NCI-H82 treated with DMSO at 0.1 percent for 48 hours (cell line): Measurements from ENCODE around the gene CARS2.
"Not testable (repeated sequence)": the region's sequence is repeated elsewhere in the genome, so short reads cannot be mapped to it uniquely, and the experiment has no call there.

Source experiments
- DNase-seq: peaks from one replicate; lab custom pipeline; 2025; ENCODE audit not compliant: unreplicated experiment; lab: John Stamatoyannopoulos, UW

Gene CARS2

DNA sequence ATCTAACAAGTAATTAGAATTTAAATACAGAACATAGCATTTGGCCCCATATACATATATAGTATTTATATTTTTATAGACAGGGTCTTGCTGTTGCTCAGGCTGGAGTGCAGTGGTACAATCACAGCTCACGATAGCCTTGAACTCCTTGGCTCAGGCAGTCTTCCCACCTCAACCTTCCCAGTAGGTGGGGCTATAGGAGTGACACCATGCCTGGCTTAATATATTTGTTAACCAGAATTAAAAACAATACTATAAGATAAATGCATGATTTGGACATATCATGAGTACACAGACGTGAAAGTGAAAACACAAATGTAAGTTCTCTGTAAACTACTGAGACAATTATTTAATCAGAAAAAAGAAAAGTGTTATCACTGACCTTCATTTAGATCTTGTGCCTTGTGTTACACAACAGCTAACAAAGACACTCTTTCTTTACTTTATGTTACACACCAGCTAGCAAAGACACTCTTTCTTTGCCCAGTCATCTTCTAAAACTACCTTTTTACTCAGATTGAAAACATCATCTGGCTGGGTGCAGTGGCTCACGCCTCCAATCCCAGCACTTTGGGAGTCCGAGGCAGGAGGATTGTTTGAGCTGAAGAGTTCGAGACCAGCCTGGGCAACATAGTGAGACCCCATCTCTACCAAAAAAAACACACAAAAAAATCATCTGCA, 22.6 kb downstream of the CARS2 start:
- no peak for DNase-seq

DNA sequence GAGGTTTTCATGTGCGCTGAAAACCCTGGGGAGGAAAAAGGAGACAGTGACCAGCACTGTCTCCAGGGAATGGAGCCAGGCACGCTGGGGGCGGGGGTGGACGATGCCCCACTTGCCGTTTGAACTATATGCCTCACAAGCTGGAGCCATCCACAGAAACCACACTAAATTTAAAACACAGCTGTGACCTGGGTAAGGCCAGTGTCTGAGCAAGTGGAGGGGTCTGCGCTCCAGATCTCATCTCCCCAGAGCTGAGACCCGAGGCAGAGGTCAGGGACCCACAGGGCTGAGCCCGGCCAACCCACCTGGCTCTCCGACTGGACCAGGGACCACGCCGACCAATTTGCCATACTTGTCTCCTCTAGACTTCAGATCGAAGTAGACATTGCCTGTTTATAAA, 23.2 kb downstream of the CARS2 start:
- DNase-seq = no peak

DNA sequence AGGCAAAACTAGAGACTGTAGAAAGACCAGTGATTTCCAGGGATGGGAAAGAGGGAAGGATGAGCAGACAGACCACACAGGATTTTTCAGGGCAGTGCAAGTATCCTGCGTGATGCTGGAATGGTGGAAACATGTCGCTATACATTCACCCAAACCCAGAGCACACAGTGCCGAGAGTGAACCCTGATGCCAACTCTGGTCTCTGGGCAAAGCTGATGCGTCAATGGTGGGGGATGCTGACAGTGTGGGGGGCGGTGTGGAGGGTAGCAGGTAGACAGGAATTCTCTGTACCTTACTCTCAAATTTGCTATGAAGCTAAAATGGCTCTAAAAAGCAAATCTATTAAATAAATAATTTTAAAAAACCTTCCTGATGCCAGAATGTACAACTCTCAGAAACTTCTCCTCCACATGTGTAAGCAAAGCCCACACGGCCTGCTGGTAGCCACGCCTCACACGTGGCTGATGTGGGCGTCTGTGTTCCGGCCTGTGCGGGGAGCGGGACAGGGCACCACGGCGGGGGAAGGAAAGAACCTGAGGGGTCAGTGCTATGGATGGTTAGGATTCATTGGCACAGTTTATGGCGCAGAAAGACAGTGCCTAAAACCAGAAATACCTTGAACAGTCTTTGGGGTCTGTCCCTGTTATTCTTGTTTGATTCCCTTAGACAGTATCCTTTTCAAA, 23.9 kb downstream of the CARS2 start:
- no peak for DNase-seq

DNA sequence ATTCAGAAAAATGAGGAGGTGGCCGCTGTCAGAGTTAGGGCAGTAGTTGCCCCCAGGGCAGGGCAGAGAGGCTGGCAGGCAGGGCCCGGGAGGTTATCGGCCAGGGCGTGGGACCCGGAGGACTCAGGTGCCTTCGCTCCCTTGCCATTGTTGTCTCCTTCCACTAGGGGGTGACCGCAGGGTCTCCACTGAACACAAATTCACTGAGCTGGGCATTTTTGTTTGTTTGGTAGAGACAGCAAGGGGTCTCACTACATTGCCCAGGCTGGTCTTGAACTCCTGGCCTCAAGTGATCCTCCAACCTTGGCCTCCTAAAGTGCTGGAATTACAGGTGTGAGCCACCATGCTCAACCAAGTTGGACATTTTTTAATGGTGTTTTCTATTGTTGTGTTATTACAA, 25.1 kb downstream of the CARS2 start:
- peak; percentile 4 for DNase-seq

DNA sequence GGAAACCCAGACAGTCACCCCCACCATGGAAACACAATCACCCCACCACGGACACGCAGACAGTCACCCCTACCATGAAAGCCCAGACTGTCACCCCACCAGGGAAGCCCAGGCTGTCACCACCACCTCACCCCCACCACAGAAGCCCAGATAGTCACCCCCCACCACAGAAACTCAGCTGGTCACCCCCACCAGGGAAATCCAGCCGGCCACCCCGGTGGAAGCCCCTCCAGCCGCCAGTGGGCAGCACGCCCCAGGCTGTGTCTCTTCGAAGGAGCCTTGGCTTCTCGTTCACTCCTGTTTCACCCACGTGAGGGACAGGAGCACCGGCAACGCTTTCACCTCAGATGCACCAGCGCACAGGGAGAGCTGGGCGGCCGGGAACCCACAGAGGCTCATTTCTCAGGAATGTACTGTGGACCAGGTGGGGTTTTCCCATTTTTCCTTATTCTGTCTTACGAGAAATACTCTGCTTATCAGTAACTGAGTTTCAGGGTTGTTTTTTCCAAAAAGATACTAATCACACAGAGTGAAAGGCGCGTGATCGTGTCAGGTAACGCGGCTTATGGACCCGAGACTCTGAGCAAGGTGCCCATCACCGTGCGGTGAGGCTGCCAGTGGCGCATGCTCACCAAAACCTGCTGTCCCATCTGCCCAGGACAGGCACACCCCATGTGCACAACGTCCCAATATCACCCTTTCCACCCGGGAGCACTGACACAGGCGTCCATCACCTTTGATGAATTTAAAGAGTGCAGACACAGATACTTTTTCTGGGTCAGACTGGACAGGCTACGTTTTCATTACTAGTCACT, 28.0 kb downstream of the CARS2 start:
- no peak for DNase-seq

DNA sequence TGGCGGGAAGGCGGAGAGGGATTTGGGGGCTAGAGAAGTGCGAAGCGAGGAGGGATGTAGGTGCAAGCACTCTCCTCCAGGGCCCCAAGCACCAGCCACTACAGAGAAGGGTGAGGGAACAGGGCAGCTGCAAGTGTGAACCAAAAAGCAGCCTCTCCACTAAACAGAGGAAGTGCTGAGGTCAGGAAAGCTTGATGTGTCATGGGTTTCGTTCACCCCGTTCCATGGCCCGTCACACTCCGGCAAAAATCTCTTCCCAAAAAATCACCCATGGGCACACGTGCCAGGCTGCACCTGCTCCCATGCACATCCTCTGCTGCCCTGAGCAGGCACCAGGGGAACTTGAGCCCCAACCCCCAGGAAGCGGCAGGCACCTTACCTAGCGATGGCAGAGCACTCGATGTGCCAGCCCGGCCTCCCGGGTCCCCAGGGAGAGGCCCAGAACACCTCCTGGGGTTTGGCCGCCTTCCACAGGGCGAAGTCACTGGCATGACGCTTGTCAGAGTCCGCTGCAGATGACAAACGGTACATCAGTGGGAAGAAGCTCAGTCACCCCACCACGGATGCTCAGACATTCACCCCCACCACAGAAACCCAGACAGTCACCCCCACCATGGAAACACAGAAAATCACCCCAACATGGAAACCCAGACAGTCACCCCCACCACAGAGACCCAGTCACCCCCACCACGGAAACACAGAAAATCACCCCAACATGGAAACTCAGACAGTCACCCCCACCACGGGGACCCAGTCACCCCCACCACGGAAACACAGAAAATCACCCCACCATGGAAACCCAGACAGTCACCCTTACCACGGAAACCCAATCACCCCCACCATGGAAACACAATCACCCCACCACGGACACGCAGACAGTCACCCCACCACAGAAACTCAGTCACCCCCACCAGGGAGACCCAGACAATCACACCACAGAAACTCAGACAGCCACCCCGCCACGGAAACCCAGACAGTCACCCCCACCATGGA, 29.0 kb downstream of the CARS2 start:
- no peak for DNase-seq

DNA sequence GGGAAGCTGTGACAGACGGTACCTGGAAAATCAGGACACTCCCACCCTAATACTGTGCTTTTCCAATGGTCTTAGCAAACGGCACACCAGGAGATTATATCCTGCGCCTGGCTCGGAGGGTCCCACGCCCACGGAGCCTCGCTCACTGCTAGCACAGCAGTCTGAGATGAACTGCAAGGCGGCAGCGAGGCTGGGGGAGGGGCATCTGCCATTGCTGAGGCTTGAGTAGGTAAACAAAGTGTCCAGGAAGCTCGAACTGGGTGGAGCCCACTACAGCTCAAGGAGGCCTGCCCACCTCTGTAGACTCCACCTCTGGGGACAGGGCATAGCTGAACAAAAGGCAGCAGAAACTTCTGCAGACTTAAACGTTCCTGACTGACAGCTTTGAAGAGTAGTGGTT, 36.1 kb downstream of the CARS2 start:
- DNase-seq = not testable (repeated sequence)

DNA sequence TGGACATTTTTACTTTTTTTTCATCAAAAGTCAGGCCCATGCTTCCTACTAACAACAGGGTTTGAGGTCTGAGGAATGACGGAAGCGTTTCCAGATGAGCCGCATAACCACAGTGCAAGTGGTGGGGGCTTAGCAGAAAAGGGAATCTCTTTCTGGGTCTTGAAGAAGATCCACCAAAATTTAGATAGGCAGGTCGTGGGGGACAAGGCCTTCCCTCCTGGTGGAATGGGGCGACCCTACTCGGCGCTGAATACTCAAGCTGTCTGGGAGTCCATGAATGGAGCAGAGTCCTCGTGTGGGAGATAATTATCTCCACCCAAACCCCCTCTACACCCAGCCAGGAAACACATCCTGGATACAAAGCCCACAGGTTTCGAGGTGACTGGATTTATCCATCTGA, 36.9 kb downstream of the CARS2 start:
- DNase-seq = no peak

DNA sequence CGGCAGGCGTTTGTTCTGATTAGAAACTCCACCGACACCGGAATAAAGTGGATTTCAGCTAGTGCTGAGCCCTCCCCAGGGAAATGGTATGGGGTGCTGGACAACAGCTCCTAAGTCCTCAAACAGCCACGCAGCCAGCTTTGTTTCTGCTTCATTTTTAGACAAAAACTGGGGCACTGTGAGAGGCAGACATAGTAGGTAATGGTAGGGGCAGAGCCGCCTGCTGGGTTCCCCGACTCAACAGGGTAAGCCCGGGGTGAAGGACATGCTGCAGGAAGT, 39.7 kb downstream of the CARS2 start:
- no peak for DNase-seq

DNA sequence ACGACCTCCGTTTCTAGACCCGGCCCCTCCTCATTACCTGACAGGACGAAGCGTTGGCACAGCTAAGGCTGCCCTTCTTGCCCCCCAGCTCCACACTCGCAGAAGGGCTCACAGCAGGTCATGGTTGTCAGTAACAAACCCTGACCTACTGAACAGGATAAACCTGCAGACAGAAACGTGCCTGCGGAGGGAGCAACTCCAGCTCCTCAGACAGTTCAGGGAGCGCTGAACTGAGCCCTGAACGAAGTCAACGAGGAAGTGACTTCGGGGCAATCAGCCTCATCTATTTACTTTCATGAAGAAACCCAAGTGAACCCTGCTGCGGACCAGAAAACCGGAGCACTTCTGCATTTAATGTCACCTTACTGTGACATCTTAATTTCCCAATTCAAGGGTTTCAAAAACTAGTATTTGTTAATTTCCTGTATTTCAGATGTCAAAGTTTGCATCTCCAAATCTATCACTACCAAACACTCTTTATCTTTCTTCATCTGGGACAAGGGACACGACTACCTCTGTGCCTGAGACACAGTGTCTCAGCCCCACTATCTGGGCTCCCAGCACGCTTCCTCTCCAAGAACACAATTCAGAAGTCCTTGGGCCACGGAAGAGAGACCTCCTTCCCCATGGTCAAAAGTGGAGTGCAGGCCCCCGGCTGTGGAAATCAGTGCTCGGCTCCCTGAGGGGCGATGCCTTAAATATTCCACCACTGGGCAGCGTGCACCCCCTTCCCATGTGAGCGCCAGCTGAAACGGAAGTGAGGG, 40.2 kb downstream of the CARS2 start:
- no peak for DNase-seq

DNA sequence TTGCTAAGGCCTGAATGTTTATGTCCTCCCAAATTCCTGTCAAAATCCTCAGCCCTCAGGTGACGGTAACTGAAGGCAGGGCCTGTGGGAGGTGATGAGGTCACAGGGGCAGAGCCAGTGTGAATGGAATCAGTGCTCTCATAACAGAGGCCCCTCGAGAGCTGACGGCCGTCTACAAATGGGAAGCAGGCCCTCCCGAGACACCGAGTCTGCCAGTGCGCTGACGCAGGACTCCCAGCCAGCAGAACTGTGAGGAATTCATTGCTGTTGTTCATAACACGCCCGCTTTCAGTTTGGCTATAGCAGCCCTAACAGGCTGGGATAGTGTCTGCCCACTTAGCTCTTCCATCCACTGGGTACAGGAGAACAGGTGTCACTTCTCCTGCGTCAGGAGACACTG, 41.2 kb downstream of the CARS2 start:
- DNase-seq = no peak

DNA sequence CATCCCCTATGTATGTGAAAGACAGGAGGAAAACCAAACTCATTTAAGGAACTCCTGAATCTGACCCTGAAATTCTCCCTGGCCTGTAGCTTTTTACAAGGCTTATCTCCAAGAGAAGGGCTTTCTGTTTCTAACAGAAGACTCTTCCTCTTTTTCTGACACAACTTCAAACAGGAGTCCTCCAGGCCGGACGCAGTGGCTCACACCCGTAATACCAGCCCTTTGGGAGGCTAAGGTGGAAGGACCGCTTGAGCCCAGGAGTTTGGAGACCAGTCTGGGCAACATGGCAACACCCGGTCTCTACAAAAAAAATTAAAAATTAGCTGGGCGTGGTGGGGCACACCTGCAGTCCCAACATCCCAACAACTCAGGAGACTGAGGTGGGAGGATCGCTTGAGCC, 41.9 kb downstream of the CARS2 start:
- no peak for DNase-seq

DNA sequence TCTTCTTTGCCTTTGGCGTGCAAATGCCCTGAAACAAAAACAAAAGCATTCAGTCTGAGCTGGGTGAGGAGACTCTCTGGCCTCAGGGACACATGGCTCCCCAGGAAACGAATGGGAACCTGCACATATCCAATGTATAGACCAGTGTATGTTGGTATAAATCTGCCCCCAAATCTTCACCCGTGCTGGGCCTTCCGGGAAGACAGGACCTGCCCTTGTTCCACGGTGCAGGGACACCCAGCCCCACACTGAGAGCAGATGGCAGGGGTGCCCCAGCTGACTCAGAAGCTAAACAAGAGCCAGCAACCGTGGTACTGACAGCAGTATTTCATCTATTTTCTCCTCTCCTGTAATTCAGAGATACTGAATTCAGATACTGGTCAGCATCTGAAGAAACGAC, 42.4 kb downstream of the CARS2 start:
- DNase-seq = no peak

DNA sequence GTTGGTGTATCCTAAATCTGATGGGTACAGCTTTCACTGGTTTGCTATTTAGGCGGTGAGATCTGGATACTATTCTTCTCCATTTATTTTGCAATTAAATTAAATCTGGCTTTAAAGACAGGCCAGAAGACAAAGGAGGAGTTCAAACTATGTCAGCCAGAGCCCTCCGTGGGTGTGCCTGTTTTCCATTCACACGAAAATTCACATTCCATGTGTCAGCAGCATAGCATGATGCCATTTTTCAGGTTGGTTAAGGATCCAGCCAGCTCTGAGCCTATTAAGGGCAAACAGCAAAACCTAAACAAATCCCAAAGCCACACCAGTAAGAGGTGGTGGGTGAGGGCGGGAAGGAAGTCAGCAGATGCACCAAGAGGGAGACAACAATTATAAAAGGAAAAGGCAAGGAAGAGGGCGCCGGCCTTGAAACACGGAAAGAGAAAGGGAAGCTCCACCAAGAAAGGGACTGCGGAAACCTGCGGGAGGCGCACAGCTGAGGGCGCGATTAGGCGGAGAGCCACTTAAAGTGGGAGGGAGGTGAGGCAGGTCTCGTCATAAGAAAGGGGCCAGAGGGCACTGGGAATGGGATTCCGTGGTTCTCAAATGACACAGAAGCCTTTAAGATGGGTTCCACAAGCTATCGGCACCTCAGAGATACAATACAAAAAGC, 43.0 kb downstream of the CARS2 start:
- DNase-seq = no peak

DNA sequence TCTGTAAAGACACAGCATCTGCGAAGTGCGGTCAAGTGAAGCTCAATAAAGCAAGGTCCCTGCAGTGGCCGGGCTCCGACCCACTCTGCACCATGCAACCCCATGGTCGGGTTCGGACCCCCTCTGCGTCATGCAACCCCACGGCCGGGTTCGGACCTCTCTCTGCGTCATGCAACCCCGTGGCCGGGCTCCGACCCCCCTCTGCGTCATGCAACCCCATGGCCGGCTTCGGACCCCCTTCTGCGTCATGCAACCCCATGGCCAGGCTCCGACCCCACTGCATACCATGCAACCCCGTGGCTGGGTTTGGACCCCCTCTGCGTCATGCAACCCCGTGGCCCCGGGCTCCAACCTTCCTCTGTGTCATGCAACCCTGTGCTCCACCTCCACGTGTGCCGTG, 43.8 kb downstream of the CARS2 start:
- DNase-seq = no peak

DNA sequence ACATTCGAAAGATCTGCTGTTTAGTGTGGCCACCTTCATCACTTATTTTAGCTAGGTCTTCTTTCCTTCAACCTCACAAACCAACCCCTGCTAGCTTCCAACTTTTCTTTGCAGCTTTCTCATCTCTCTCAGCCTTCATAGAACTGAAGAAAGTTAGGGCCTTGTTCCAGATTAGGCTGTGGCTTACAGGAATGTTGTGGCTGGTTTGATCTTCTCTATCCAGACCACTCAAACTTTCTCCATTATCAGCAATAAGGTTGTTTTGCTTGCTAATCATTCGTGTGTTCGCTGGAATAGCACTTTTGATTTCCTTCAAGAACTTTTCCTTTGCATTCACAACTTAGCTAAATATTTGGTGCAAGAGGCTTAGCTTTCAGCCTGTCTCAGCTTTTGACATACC, 44.7 kb downstream of the CARS2 start:
- no peak for DNase-seq

DNA sequence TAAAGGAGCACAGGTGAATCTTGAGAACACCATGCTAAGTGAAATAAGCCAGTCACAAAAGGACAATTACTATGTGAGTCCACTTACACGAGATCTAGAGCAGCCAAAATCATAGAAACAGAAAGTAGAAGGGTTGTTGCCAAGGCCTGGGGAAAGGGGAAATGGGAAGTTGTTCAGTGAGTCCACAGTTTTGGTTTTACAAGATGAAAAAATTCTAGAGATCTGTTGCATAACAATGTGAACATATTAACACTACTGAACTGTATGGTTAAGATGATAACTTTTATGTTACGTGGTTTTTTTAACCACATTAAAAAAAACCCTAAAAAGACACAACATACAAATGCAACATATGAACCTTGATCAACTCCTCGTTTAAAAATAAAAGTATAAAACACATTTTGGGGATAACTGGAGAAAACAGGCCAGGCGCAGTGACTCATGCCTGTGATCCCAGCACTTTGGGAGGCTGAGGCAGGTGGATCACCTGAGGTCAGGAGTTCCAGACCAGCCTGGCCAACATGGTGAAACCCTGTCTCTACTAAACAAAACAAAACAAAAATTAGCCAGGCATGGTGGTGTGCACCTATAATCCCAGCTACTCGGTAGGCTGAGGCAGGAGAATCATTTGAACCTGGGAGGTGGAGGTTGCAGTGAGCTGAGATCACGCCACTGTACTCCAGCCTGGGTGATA, 47.6 kb downstream of the CARS2 start:
- not testable (repeated sequence) for DNase-seq

DNA sequence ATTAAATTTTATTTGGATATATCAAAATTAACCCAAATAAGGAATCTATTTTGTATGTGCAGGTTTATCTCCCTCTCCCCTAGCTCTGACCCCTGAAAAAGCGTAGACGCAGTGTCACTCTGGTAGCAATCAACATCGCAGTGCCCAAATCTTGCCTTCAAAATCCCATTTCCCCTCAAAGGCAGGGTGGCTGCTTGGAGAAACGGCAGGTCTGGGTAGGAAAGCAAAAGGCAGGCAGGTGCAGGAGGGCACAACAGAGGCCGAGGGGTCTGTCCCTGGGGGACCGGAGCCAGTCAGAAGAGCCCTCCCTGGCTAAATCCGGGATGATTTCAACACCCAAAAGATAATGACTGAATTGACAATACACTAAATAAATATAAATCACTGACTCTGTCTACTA, 48.7 kb downstream of the CARS2 start:
- no peak for DNase-seq

DNA sequence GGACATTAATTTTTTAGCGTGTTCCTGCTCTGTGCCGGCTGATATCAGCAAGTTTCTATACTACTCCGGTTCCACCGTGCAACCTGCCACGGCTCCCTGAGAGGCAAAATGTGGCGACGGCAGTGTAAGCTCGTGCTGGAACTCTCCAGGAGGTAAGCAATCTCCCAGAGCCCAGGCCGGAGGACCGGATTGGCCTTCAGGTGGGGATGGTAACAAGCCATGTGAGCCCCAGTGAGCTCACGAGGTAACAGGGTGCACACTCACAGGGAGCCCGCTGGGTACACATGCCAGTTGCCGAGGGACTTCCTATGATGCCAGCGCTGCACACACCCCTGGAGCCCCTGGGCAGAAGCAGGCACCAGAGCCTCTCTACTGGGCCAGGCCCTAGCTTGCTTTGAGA, 52.1 kb downstream of the CARS2 start:
- DNase-seq = no peak
